GM20431 (cell line): Measurements from ENCODE around the gene ZG16B.

Experiments used
- in situ Hi-C: fragments of 300-500 bp; cut with MseI, MboI; formaldehyde crosslinking; loops from one replicate; pipeline ENCODE4 v1.15.0; 2020; ENCODE audit warnings: low sequenced_read_pairs; ENCODE audit not compliant: unreplicated experiment

The ZG16B gene

GRCh38 chr16:2803545-2804195 is 26.4 kb upstream of the ZG16B start:
- in situ Hi-C loops = no loop called here

GRCh38 chr16:2804728-2805127 is 25.4 kb upstream of the ZG16B start:
- in situ Hi-C loops = no loop called here

- in situ Hi-C loops = no loop called here
These were observed 23.8 kb upstream of the ZG16B start for GRCh38 chr16:2806286-2806685.

GRCh38 chr16:2808181-2808580 is 21.9 kb upstream of the ZG16B start:
- in situ Hi-C loops = no loop called here

GRCh38 chr16:2809149-2809760 is 20.8 kb upstream of the ZG16B start:
- in situ Hi-C loops = no loop called here

- in situ Hi-C loops = no loop called here
These were observed 19.5 kb upstream of the ZG16B start for GRCh38 chr16:2810651-2811050.

- in situ Hi-C loops = no loop called here
These were observed 18.2 kb upstream of the ZG16B start for GRCh38 chr16:2811703-2812471.

GRCh38 chr16:2813771-2814221 is 16.3 kb upstream of the ZG16B start:
- in situ Hi-C loops = no loop called here

GRCh38 chr16:2814551-2815298 is 15.4 kb upstream of the ZG16B start:
- in situ Hi-C loops = no loop called here

- in situ Hi-C loops = no loop called here
These were observed 14.8 kb upstream of the ZG16B start for GRCh38 chr16:2815299-2815771.

- in situ Hi-C loops = no loop called here
These were observed 13.3 kb upstream of the ZG16B start, which contains the start of gene PRSS21 for GRCh38 chr16:2816751-2817339. PRSS21 (plus strand) TSS chr16:2817237; CDS start chr16:2817269, 32 bp downstream.

- in situ Hi-C loops = no loop called here
These were observed 12.5 kb upstream of the ZG16B start for GRCh38 chr16:2817340-2818271.

- in situ Hi-C loops = no loop called here
These were observed 11.7 kb upstream of the ZG16B start for GRCh38 chr16:2818272-2818876.

- in situ Hi-C loops = no loop called here
These were observed 10.7 kb upstream of the ZG16B start for GRCh38 chr16:2819179-2819938.

GRCh38 chr16:2819939-2820835 is 9.9 kb upstream of the ZG16B start:
- in situ Hi-C loops = no loop called here

- in situ Hi-C loops = no loop called here
These were observed 9.1 kb upstream of the ZG16B start for GRCh38 chr16:2820836-2821486.
